IPS DF 19.7 (cell line): Measurements from ENCODE around the gene BRS3.

Experiments
- DNase-seq: peaks from one replicate; pipeline ENCODE4 v3.0.0-alpha.2; 2013; ENCODE audit warnings: low read depth, low spot score

BRS3 gene

DNA sequence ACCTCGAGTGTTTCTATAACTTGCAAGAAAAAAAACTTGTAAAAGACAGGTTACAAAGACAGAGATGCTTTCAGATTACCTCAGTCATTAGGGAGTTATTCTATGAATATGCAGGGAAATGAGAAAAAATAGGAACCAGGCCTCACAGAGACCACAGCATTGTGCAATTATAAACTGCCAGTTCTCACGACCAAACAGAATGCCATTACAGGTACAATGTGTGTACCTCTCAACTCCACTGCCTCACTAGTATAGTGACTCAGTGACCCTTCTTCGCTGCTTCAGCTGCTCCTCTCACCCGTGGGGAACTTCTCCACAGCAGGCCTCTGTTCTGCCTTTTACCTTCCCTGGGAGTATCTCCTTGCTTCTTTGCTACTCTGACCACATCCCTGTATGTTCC, 7.3 kb downstream of the BRS3 start:
- DNase-seq, result no peak

DNA sequence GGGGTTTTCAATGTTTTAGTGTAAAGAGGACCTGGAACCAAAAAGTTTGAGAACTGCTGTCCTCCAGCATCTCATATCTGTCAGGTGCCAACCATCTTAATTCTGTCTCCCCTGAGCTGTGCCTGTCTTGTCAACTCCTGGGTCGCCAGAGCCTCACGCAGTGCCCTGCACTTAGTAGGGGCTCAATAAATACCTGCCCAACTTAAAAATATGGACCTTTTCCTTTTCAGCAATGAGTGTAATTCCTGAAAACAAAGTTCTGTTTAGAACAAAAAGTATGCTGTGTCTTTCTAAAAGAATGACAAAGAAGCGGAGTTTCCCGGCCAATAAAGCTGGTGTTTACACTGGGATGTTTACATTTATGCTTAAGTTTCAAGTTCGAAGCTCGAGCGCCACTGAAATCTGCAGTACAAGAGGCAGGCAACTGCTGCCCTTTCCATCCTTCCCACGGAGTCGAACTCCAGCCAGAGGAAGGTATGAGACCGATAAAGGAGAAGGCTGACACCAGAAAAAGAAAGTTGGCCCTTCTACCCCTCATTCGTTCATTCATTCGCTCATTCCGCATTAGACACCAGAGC, 8.5 kb downstream of the BRS3 start:
- DNase-seq, result no peak

DNA sequence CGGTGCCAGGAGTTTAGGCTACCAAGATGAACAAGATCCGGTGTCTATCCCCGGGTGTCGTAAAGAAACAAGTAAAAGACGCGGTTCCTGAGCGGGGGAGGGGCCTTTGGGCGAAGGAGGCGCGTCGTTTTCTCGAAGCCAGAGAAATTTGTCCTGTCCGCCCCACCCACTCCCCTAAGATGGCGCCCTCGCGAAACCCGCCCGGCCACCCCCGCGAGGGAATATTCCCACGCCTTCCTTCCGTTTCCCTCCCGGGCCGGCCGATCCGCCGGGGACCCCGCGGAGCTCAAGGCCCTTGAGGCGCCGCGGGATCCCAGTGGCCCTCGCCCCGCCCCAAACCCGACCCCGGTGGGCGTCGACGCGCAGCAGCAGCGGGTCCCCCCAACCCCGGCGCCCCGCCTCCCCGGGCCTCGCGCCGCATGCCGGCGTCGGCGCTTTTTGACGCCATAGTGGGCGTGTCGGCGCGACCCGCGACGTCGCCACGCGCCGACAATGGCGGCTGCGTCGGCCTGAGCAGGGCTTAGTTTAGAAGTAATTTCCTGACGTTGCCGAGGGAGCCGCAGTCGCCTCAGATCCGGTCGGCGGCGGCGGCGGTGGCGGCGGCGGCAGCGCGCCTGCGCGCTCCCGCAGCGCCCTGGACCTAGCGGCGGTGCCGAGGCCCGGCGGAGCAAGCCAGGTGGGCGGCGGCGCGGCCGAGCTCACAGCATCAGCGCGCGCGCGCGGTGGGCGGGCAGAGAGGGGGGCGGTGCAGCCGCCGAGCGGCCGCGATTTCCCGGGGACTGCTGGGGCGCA, 9.2 kb downstream of the BRS3 start:
- DNase-seq, result peak; percentile 30

DNA sequence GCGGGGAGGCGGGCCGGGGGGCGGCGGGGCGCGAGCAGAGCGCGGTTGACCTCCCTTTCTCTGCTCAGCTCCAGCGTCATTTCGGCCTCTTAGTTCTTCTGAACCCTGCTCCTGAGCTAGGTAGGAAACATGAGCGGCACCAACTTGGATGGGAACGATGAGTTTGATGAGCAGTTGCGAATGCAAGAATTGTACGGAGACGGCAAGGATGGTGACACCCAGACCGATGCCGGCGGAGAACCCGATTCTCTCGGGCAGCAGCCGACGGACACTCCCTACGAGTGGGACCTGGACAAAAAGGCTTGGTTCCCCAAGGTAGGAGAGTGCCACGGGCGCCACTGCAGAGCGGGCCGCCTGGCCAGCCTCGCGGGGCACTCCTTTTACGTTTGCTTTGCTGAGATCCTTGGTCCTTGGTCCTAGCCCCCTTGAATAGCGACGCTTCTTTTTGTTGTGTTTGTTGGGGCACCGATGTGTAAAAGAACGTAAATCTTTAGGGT, 9.9 kb downstream of the BRS3 start, which contains the start of gene HTATSF1:
TSS of gene HTATSF1 (plus strand) at position 37 of the 497 bp plus-strand sequence. CDS start at position 130, 93 bp downstream.
- no peak for DNase-seq

DNA sequence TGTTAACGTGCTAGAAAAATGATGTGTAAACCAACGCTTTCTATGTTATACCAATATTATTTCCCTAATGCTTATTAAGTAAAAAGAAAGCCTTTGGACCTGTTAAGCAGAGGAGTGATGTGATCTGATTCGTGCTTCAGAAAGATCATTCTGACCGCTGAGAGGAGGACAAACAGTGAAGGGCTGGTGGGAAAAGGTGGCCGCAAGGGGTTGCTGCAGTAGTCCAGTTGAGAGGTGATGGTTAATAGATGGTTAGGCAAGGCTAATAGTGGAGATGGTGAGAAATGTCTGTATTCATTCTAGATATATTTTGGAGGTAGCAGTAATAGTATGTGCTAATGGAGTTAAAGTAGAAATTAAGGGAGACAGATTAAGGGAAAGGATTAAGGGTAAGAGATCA, 31.3 kb downstream of the BRS3 start:
- no peak for DNase-seq

DNA sequence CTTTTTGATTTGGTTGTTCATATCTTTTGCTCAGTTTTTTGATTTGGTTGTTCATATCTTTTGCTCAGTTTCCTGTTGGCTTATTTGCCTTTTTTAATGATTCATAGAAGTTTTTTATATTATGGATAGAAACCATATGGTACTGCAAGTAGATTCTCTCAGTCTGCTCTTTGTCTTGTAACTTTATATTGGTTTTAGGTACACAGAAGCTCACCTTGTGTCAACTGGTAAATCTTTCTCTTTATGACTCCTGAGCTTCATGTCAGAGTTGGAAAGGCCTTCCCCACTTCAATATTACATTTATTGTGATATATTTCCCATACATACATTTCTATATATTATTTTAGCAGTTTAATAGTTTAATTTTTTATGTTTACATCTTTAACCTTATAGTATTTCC, 36.0 kb downstream of the BRS3 start:
- DNase-seq, result no peak

DNA sequence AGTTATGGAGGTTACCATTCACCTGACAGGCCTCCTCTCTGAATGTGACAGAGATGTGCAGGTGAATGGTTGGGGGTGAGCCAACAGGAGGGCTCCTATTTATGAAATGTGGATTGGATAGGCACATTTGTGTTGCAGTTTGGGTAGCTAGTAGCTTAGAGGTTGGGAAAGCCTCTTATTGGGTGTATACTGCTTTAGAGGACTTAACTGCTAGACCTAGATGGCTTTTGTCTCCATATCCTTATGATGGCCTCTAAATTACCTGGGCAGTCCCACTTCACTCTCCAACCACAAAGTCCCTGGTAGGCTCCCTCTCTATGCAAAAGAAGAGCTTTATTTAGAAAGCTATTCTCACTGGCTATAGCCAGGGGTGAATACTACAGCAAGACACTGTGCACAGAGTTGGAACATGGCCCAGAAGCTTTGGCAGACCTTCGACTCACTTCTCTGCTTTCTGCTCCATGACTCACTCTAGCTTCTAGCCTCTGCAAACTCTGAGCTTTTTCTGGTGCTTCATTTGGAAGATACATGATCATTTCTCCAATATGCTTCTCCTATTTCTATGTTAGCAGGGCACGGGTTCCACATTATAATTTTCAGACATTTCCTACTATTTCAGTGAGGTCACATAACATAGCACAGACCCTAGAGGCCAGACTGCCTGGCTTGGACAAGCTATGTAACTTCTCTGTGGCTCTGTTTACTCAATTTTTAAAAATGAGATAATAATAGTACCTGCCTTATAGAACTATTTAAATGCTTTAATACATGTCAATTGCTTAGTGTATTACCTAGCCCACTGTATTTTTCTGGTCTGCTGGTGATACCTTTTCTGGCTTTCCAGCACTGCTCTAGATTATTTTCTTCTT, 38.2 kb downstream of the BRS3 start:
- DNase-seq, result no peak

DNA sequence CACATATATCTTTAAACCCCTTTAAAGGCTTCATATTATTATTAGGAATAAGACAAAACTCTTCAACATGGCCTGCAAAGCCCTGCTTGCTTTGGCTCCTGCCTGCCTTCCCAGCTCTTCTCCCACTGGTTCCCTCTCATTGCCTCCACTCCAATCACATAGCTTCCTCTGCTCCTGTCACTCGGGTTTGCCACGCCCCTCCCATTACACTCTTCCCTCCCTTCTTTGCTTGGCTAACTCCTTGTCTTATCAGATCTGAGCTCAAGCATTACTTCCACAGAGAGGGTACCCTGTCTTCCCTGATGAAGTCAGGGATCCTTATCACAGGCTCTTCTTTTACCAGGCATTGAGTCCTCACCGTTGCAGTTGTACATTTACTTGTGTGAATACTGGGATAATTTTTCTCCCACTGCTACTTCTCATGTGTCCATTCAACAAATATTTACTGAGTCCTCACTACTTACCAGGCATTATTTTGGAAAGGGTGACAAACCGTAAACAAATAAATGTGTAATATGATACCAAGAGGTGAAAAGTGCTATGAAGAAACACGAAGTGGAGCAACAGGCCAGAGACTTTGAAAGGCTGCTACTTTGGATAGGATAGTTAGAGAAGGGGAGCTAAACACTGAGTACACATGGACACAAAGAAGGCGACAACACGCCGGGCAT, 41.0 kb downstream of the BRS3 start:
- peak; percentile 9 for DNase-seq

DNA sequence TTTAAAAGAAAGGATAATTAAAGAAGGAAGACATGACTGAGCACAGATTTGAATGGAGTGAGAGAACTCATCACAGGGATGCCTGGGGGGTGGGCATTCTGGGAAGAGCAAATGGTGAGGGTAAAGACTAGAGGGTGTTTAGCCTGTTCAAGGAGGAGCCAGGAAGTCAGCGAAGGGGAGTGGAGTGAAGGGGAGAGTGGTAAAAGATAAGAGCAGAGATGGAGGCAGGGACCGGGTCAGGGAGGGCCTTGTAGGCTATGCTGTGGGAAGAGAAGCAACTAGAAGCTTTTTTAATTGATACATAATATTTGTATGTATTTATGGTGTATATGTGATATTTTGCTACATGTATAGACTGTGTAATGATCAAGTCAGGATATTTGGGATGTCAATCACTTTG, 42.0 kb downstream of the BRS3 start:
- DNase-seq, result no peak

DNA sequence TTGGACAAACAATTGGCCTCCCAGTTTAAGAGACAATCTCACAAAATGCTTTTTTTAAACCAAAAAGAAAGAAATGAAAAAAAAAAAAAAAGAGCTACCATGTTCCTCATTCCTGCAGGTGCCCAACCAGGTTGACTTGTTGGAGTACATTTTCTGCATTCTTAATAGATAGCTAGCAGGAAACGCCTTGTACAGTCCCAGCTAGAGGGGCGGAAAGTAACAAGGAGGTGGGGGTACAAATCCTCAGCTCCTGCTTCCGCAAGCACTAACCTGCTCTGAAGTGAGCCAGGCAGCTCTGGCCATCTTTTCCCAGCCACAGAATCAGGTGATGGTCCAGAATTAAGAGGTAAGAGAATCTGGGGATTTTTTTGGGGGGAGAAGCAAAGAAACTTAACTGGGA, 44.2 kb downstream of the BRS3 start, which contains the start of gene VGLL1:
TSS of gene VGLL1 (plus strand) at position 265 of the 400 bp plus-strand sequence. CDS start 3,806 bp downstream, outside the sequence.
- no peak for DNase-seq

DNA sequence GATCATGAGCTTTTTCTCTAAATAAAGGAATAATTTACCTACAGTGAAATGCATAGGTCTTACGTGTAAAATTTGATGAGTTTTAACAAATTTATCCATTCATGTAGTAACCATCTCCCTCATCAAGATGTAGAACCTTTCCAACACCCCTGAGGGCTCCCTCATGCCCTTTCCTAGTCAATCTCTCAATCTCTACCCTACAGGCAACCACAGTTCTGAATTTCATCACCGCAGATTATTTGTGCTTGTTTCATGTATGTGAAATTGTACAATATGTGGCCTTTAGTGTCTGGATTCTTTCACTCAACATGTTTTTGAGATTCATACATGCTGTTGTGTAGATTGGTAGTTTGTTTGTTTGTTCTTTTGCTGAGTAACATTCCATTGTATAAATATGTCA, 46.4 kb downstream of the BRS3 start:
- DNase-seq, result no peak

DNA sequence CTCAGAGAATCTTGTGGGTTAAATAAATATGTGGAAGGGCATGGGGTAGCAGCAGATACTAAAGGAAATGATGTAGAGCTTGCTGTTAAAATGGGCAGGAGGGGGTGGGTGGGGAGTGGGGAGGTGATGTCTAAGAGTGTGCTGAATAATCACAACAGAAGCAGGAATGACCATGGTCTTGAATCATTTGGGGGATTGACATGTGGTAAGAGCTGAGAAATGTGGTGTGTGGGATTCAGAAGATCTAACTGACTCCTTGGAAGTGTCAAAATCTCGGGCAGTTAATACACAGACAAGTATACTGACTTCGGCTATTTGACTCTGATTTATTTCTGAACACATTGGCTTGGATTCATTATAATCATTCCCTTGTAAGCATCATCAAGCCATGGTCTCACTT, 51.1 kb downstream of the BRS3 start:
- DNase-seq, result no peak

DNA sequence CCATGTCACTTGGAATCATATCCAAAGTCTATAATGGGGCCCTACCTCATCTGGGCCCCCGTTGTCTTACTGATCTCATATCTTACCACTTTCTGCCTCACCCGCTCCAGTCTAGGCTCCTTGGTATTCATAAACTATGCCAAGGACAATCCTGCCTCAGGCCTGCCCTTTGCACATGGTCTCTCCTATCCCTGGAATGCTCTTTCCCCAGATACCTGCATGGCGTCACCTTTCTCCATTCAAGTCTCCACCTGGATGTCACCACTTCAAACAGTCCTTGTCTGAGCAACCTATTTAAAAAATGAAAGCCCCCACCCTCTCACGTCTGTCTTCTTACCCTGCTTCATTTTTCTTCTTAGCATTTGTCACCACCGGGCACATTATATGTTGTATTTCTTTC, 52.5 kb downstream of the BRS3 start:
- DNase-seq, result no peak

DNA sequence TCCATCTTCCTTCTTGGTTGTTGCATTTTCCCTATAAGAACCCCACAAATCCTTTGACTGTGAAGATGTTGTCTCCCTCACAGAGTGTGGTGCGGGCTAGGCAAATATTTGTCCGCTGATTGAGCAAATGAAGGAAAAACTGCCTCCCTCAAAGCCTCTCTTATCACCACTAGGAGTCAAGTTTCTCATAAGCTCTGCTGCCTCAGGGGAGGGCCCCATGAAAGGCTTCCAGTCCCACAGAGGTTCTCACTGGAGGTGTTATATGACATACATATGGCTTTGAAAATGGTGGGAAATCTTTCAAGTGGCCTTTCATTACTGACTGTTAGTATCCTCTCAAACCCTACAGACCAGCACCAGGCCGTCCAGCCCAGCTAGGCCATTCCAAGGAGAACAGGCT, 53.5 kb downstream of the BRS3 start:
- DNase-seq, result no peak

DNA sequence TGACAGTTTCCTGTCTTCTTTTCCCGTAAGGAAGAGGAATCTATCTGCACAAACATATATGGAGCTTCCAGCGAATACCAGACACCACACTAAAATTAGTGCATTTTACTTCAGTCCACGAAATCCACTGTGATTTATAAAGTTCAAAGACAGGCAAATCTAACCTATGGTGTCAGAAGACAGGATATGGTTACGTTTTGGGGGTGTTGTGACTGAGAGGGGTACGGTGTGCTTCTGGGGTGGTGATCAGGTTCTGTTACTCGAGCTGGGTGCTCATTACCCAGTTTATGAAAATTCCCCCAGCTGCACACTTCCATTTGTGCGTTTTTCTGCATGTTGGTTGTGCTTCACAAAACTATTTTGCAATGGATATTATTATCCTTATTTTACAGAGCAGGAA, 54.5 kb downstream of the BRS3 start:
- no peak for DNase-seq
